Neural progenitor cell (in vitro differentiated cells): ENCODE results near the gene CD2BP2. TPM values are rescaled to one million over a fixed set of nuclear protein-coding genes. Genes with fewer than 3 reads are reported as not detected.

Experiments
- DNase-seq: peaks from one replicate; pipeline ENCODE4 v3.0.0-alpha.2; 2016; ENCODE audit warnings: low spot score
- H2AFZ ChIP-seq: fragments of 200-600 bp; sonication (generic); replicated peaks from 2 replicates; pipeline ENCODE4 v1.6.1; 2016; ENCODE audit warnings: antibody characterized with exemption
- H3F3A ChIP-seq: fragments of 200-600 bp; sonication (generic); 2 replicates; pipeline ENCODE4 v1.6.1; 2016; ENCODE audit warnings: antibody characterized with exemption, low read depth
- H3K27ac ChIP-seq: fragments of 200-600 bp; sonication (generic); 2 replicates; pipeline ENCODE4 v1.5.1; 2016; ENCODE audit warnings: mild to moderate bottlenecking
- H3K27me3 ChIP-seq: fragments of 200-600 bp; sonication (generic); 2 replicates; pipeline ENCODE4 v1.6.1; 2016; ENCODE audit warnings: mild to moderate bottlenecking, moderate library complexity
- H3K36me3 ChIP-seq: fragments of 200-600 bp; sonication (generic); 2 replicates; pipeline ENCODE4 v1.5.1; 2016
- H3K4me1 ChIP-seq: fragments of 200-600 bp; sonication (generic); 2 replicates; pipeline ENCODE4 v1.6.1; 2016; ENCODE audit warnings: mixed run types
- H3K4me2 ChIP-seq: fragments of 200-600 bp; sonication (generic); 2 replicates; pipeline ENCODE4 v1.6.1; 2016
- H3K4me3 ChIP-seq: fragments of 200-600 bp; sonication (generic); 2 replicates; pipeline ENCODE4 v1.5.1; 2016
- H3K79me2 ChIP-seq: fragments of 200-600 bp; sonication (generic); 2 replicates; pipeline ENCODE4 v1.6.1; 2016; ENCODE audit warnings: low read depth
- H3K9ac ChIP-seq: fragments of 200-600 bp; sonication (generic); 2 replicates; pipeline ENCODE4 v1.6.1; 2016
- H3K9me3 ChIP-seq: fragments of 200-600 bp; sonication (generic); 2 replicates; pipeline ENCODE4 v1.5.1; 2016; ENCODE audit warnings: low read depth
- H4K20me1 ChIP-seq: fragments of 200-600 bp; sonication (generic); 2 replicates; pipeline ENCODE4 v1.6.1; 2016; ENCODE audit warnings: low read depth
- H3K27ac Mint-ChIP-seq: 3 replicates; pipeline ENCODE4 v1.8.0; 2021; ENCODE audit warnings: mixed read lengths
- H3K27me3 Mint-ChIP-seq: 2 replicates; pipeline ENCODE4 v1.8.0; 2022; ENCODE audit warnings: low read depth, mild to moderate bottlenecking, inconsistent platforms, moderate library complexity, mixed read lengths; ENCODE audit not compliant: insufficient read depth
- H3K36me3 Mint-ChIP-seq: 3 replicates; pipeline ENCODE4 v1.8.0; 2021; ENCODE audit warnings: mixed read lengths
- H3K4me1 Mint-ChIP-seq: 3 replicates; pipeline ENCODE4 v1.8.0; 2021; ENCODE audit warnings: mixed read lengths
- H3K4me3 Mint-ChIP-seq: 3 replicates; pipeline ENCODE4 v1.8.0; 2021; ENCODE audit warnings: mild to moderate bottlenecking, moderate library complexity, mixed read lengths
- H3K9me3 Mint-ChIP-seq: 3 replicates; pipeline ENCODE4 v1.8.0; 2020; ENCODE audit warnings: mixed read lengths
- CTCF ChIP-seq: fragments of 200-600 bp; sonication (generic); IDR thresholded peaks from 2 replicates; pipeline ENCODE4 v1.5.1; 2017; ENCODE audit warnings: antibody characterized with exemption, mild to moderate bottlenecking
- EZH2 ChIP-seq: fragments of 200-600 bp; sonication (generic); IDR thresholded peaks from 2 replicates; pipeline ENCODE4 v1.6.1; 2017; ENCODE audit warnings: antibody characterized with exemption, mild to moderate bottlenecking, moderate library complexity
- EZH2phosphoT487 ChIP-seq: fragments of 200-600 bp; sonication (generic); IDR thresholded peaks from 2 replicates; pipeline ENCODE4 v1.6.1; 2017; ENCODE audit warnings: antibody characterized with exemption
- total RNA-seq: library from RNA; depleted of rRNA; stranded (reverse); fragments of >200 nt; gene quantifications from 2 replicates; pipeline ENCODE4 v1.2.3, GENCODE V29; 2015; ENCODE audit warnings: low replicate concordance

Gene CD2BP2
- total RNA-seq, 1 donor from 2014 or later, result 30.4 TPM

GRCh38 chr16:30365200-30365599, 10.1 kb upstream of the CD2BP2 start:
- Histone ChIP-seq H3K27me3 (no peaks in the 10 kb centered on the region), H3K27ac (no peak overlapping the region), H3K9me3 (no peaks in the 10 kb centered on the region), H3K4me1 (peaks cover 12% of the 10 kb centered on the region), H3K4me3 (no peak overlapping the region), H4K20me1 (peaks cover 28% of the 10 kb centered on the region), H3K9ac (no peak overlapping the region), H3K36me3 (no peaks in the 10 kb centered on the region), H3K4me2 (no peak overlapping the region), H3K79me2 (peaks cover 54% of the 10 kb centered on the region), H2AFZ (no peak overlapping the region), H3F3A (peaks cover 19% of the 10 kb centered on the region)
- DNase-seq, result no peak
- Mint-ChIP-seq H3K27ac (no peak overlapping the region), H3K4me1 (peaks cover 30% of the 10 kb centered on the region), H3K27me3 (peaks cover 5% of the 10 kb centered on the region), H3K9me3 (no peaks in the 10 kb centered on the region), H3K36me3 (peaks cover 29% of the 10 kb centered on the region), H3K4me3 (peak overlapping the region; percentile 33)
- no peak for TF ChIP-seq EZH2phosphoT487
- TF ChIP-seq EZH2, result no peak
- no peak for TF ChIP-seq CTCF

GRCh38 chr16:30361180-30361579, 6.1 kb upstream of the CD2BP2 start:
- Mint-ChIP-seq H3K27me3 (peaks cover 3% of the 10 kb centered on the region), H3K36me3 (peaks cover 29% of the 10 kb centered on the region), H3K4me3 (no peak overlapping the region), H3K4me1 (peaks cover 9% of the 10 kb centered on the region), H3K27ac (peak overlapping the region; percentile 36), H3K9me3 (no peaks in the 10 kb centered on the region)
- Histone ChIP-seq H3K36me3 (no peaks in the 10 kb centered on the region), H3K79me2 (peaks cover 17% of the 10 kb centered on the region), H3K4me3 (no peak overlapping the region), H3K27ac (no peak overlapping the region), H4K20me1 (no peaks in the 10 kb centered on the region), H3K4me1 (no peaks in the 10 kb centered on the region), H3F3A (peaks cover 11% of the 10 kb centered on the region), H3K9ac (no peak overlapping the region), H3K9me3 (no peaks in the 10 kb centered on the region), H3K27me3 (no peaks in the 10 kb centered on the region), H3K4me2 (no peak overlapping the region), H2AFZ (no peak overlapping the region)
- no peak for DNase-seq
- TF ChIP-seq CTCF (no peak), EZH2phosphoT487 (no peak), EZH2 (no peak)

GRCh38 chr16:30359871-30360170, 4.7 kb upstream of the CD2BP2 start:
- Mint-ChIP-seq H3K4me3 (no peak overlapping the region), H3K4me1 (peaks cover 14% of the 10 kb centered on the region), H3K9me3 (no peaks in the 10 kb centered on the region), H3K36me3 (peaks cover 24% of the 10 kb centered on the region), H3K27ac (no peak overlapping the region), H3K27me3 (peaks cover 4% of the 10 kb centered on the region)
- no peaks in the 10 kb centered on the region for H3K27me3 ChIP-seq
- H3K4me3 ChIP-seq, result no peak overlapping the region
- H3K4me2 ChIP-seq, result no peak overlapping the region
- no peak overlapping the region for H3K27ac ChIP-seq
- H3K9me3 ChIP-seq, result no peaks in the 10 kb centered on the region
- H3K79me2 ChIP-seq, result peaks cover 7% of the 10 kb centered on the region
- H3K9ac ChIP-seq, result no peak overlapping the region
- H3K4me1 ChIP-seq, result no peaks in the 10 kb centered on the region
- no peaks in the 10 kb centered on the region for H4K20me1 ChIP-seq
- no peak overlapping the region for H2AFZ ChIP-seq
- H3K36me3 ChIP-seq, result no peaks in the 10 kb centered on the region
- DNase-seq, result no peak
- peaks cover 11% of the 10 kb centered on the region for H3F3A ChIP-seq
- TF ChIP-seq EZH2phosphoT487 (no peak), EZH2 (no peak), CTCF (no peak)
